Measurements from ENCODE around the gene FOXP1. TPM values are rescaled to one million over a fixed set of nuclear protein-coding genes. Genes with fewer than 3 reads are reported as not detected.

FOXP1 gene
- total RNA-seq, 1 experiment from 2014 or later = 24.8 TPM

DNA sequence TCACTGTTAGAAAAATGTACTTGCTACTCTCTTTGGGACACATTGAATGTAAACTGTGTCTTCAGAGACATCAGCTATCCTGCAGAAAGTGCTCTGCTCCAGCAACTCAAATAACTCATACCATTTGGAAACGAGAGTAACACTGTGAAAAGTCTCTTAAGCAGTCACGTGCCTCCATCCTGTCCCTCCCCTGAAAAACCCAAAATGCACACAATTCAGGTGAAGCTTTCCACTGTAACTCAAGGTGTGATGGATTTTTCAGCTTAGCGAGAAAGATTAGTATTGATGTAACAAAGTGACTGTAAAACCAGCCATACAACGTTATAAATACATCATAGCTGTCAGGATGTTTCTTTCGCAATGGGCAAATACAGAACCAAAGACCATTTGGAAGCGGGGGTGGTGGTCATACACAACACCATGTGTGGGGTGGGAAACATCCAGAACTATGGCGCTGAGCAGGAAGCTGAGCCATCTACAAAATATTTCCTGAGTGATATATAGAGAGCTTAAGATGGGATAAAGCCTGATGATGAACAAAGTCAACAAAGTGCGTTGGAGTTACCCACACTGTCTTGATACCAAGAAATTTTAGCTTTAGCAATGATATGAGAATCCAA, 332.3 kb downstream of the FOXP1 start:
- H3K4me1 ChIP-seq = 0 out of 2 replicates have a peak, but pooled peaks cover 3% of the 10 kb centered on the region
- no peak for DNase-seq
- no peaks in the 10 kb centered on the region for H3K27me3 ChIP-seq
- H3K36me3 ChIP-seq = no peaks in the 10 kb centered on the region
- no peaks in the 10 kb centered on the region for H3K9me3 ChIP-seq (replicated peaks)
- no peak overlapping the region for H3K27ac ChIP-seq
- no peak overlapping the region for H3K4me3 ChIP-seq

GRCh38 chr3:71250026-71250425, 333.5 kb downstream of the FOXP1 start:
- H3K36me3 ChIP-seq = no peaks in the 10 kb centered on the region
- no peaks in the 10 kb centered on the region for H3K27me3 ChIP-seq
- H3K9me3 ChIP-seq (replicated peaks) = no peaks in the 10 kb centered on the region
- H3K27ac ChIP-seq = no peak overlapping the region
- 0 out of 2 replicates have a peak, but pooled peaks cover 3% of the 10 kb centered on the region for H3K4me1 ChIP-seq
- H3K4me3 ChIP-seq = no peak overlapping the region
- no peak for DNase-seq

DNA sequence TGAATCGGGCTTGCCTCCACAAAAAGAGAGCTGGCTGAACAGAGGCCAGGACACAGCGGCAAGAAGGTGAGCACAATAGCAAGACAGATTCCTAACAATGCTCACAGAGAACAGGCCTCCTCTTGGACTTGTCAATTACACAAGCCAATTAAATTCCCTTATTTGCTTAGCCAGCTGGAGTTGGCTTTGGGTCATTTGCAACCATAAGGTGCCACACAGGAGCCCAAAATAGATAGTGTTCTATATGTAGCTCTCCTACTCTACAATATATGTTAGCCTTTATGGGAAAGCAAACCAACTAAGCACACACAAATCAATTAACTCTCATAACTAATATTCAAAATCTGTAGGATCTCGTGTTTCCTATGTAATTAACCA, 335.6 kb downstream of the FOXP1 start:
- H3K27ac ChIP-seq = no peak overlapping the region
- no peak for DNase-seq
- H3K9me3 ChIP-seq (replicated peaks) = no peaks in the 10 kb centered on the region
- no peaks in the 10 kb centered on the region for H3K36me3 ChIP-seq
- H3K4me3 ChIP-seq = no peak overlapping the region; the same call in 1 of the 2 replicates
- H3K4me1 ChIP-seq = 0 out of 2 replicates have a peak, but pooled peaks cover 3% of the 10 kb centered on the region
- no peaks in the 10 kb centered on the region for H3K27me3 ChIP-seq

DNA sequence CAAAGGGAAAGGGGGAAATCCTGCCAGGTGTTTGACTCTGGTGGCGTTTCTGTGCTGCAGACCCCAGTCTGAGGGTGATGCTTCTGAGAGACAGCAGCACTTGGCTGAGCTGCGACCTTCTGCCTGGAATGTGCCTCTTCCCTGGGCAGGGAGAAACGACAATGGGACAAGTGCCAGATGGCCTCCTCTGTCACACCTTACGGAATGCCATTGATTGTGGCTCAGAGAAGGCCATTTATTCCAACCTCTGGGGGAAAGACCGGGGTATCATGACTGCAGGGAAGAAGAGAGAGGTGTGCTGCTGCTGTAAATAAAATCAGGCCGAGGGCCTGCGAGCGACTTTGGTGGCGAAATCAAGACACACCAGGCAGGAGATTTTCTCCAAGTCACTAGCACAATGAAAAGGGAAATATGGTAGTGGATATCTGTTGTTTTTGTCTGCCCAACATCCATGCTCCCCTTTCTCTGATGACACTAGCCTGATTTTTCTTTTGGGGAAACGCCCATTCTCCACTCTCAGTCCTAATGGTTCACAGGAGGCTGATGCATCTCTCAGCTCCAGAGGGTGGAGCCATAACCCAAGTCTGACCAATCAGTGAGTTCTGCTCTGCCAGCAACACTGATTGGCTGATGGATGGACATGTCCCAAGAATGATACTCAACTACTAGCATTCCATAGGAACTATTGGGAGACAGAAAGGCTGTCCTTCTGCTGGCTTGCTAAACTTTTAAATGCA, 336.1 kb downstream of the FOXP1 start:
- Histone ChIP-seq H3K4me3 (peak overlapping the region; percentile 52), H3K9me3 (replicated peaks) (no peaks in the 10 kb centered on the region), H3K27me3 (no peaks in the 10 kb centered on the region), H3K27ac (no peak overlapping the region), H3K4me1 (0 out of 2 replicates have a peak, but pooled peaks cover 3% of the 10 kb centered on the region), H3K36me3 (no peaks in the 10 kb centered on the region)
- DNase-seq = peak; percentile 75 to 87

- H3K4me3 ChIP-seq = peak overlapping the region; percentile 52
- no peaks in the 10 kb centered on the region for H3K9me3 ChIP-seq (replicated peaks)
- H3K4me1 ChIP-seq = 0 out of 2 replicates have a peak, but pooled peaks cover 3% of the 10 kb centered on the region
- peak overlapping the region; percentile 4; the same call in 1 of the 2 replicates for H3K27ac ChIP-seq
- no peaks in the 10 kb centered on the region for H3K36me3 ChIP-seq
- no peaks in the 10 kb centered on the region for H3K27me3 ChIP-seq
- DNase-seq = peak in 1 of 2 experiments; percentile 45
Measured at GRCh38 chr3:71245971-71246880, 337.3 kb downstream of the FOXP1 start.

- Histone ChIP-seq H3K36me3 (no peaks in the 10 kb centered on the region), H3K9me3 (replicated peaks) (no peaks in the 10 kb centered on the region), H3K27ac (no peak overlapping the region), H3K4me3 (peak overlapping the region; percentile 25; the same call in 1 of the 2 replicates), H3K4me1 (0 out of 2 replicates have a peak, but pooled peaks cover 3% of the 10 kb centered on the region), H3K27me3 (no peaks in the 10 kb centered on the region)
- DNase-seq = peak in 1 of 2 experiments; percentile 17
Measured at GRCh38 chr3:71244826-71245488, 338.6 kb downstream of the FOXP1 start.

DNA sequence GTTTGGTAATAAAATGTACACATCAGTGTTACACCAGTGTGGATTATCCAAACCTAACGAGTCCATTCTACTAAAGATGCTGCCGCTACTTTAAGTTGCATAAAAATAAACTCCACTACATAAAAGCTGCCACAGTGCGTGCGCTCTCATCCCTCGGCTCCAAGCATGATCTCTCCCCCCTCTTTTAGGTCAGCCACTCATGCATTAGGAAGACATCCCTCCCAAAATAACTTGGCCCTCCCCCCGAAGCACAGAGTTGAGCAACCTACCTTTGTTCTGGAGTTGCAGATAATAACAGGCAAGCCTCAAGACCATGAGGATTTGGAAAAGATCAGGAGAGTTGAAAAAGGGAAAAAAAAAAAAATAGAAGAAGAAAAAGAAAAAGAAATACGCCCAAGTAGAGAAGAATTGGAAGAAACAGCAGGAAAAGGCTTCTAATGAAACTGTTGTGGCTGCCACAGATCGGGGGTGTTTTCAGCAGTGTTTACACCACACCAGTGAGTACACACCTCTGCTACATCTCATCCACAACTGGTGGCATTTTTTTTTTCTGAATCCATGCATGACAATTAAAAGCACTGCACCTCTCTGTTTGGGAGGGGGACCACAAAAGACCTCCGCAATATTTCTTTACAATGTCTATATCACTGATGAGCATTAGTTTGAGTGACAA, 339.2 kb downstream of the FOXP1 start:
- H3K4me1 ChIP-seq = 0 out of 2 replicates have a peak, but pooled peaks cover 3% of the 10 kb centered on the region
- no peak overlapping the region for H3K4me3 ChIP-seq
- no peak for DNase-seq
- no peak overlapping the region for H3K27ac ChIP-seq
- no peaks in the 10 kb centered on the region for H3K9me3 ChIP-seq (replicated peaks)
- no peaks in the 10 kb centered on the region for H3K27me3 ChIP-seq
- no peaks in the 10 kb centered on the region for H3K36me3 ChIP-seq

DNA sequence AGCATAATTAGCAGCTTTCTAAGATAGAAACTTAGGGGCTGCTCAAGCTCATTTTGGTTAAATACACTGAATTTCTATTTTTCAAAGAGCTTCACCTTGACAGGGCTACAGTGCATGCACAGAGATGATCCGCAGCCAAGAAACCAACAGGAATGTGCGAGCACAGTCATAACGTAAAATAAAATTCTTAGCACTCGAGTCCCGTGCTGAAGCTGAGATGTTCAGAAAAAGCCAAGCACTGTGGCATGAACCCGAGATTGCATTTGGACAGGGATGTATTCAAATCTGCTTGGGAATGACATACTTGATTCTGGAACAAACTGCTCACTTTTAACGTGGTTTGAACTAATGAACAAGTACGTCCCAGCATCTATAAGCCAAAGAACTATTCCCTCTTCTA, 340.3 kb downstream of the FOXP1 start:
- no peak overlapping the region for H3K4me3 ChIP-seq
- no peaks in the 10 kb centered on the region for H3K36me3 ChIP-seq
- H3K9me3 ChIP-seq (replicated peaks) = no peaks in the 10 kb centered on the region
- no peaks in the 10 kb centered on the region for H3K27me3 ChIP-seq
- DNase-seq = no peak
- no peak overlapping the region for H3K27ac ChIP-seq
- H3K4me1 ChIP-seq = 0 out of 2 replicates have a peak, but pooled peaks cover 3% of the 10 kb centered on the region

DNA sequence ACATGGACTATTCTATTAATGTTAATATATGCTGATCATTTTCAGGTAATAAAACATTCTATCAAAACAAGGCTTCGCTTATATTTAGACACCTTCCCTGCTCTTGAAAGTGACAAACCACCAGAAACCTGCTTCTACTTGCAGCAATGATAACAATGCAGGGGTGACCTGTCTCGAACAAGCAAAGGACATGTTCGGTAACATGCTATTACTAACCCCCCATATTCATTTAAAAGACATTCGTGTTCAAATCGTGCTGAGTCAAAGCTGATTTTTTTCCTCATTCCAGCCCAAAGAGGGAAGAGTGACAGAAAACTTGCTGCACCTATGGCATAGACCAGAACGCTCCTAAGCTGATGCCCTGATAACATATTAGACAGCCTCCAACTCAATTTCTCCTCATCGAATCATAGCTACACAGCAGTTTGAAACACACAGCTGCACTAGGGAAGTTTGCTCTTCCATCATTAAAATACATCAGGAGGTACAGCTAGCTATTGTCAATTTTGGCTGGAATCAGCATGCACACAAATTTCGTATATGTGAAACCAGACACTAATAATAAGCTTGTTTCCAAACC, 341.5 kb downstream of the FOXP1 start:
- no peaks in the 10 kb centered on the region for H3K36me3 ChIP-seq
- no peak for DNase-seq
- no peak overlapping the region for H3K4me3 ChIP-seq
- no peaks in the 10 kb centered on the region for H3K27me3 ChIP-seq
- no peak overlapping the region for H3K27ac ChIP-seq
- H3K4me1 ChIP-seq = no peaks in the 10 kb centered on the region
- no peaks in the 10 kb centered on the region for H3K9me3 ChIP-seq (replicated peaks)

- DNase-seq = peak in 1 of 2 experiments; percentile 45
- Histone ChIP-seq H3K4me1 (no peaks in the 10 kb centered on the region), H3K4me3 (no peak overlapping the region; the same call in 1 of the 2 replicates), H3K27ac (no peak overlapping the region), H3K27me3 (no peaks in the 10 kb centered on the region), H3K9me3 (replicated peaks) (no peaks in the 10 kb centered on the region), H3K36me3 (no peaks in the 10 kb centered on the region)
Measured at GRCh38 chr3:71241246-71241901, 342.2 kb downstream of the FOXP1 start.

DNA sequence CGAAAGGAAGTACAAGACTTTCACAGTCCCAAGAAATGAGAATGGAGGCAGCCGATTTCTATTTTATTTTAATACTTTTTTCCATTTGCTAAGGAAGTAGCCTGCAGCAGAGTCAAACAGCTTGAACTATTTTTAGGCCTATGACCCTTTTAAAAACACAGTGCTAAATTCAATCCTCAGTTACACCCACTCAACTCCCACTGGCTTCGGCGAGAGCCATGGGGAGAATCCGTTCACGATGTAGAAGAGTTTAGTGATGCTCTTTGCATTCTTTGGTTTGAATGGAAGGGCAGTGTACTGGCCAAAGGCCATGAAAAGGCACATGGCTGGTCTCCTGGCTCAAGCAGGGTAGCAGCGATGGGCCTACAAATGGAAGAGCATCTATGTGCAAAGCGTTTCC, 343.5 kb downstream of the FOXP1 start:
- Histone ChIP-seq H3K27me3 (no peaks in the 10 kb centered on the region), H3K4me1 (no peaks in the 10 kb centered on the region), H3K4me3 (no peak overlapping the region), H3K27ac (no peak overlapping the region), H3K9me3 (replicated peaks) (no peaks in the 10 kb centered on the region), H3K36me3 (no peaks in the 10 kb centered on the region)
- no peak for DNase-seq

GRCh38 chr3:71238355-71238757, 345.2 kb downstream of the FOXP1 start:
- Histone ChIP-seq H3K27ac (no peak overlapping the region), H3K9me3 (replicated peaks) (no peaks in the 10 kb centered on the region), H3K36me3 (no peaks in the 10 kb centered on the region), H3K27me3 (no peaks in the 10 kb centered on the region), H3K4me3 (no peak overlapping the region), H3K4me1 (no peaks in the 10 kb centered on the region)
- peak in 1 of 2 experiments; percentile 15 for DNase-seq

DNA sequence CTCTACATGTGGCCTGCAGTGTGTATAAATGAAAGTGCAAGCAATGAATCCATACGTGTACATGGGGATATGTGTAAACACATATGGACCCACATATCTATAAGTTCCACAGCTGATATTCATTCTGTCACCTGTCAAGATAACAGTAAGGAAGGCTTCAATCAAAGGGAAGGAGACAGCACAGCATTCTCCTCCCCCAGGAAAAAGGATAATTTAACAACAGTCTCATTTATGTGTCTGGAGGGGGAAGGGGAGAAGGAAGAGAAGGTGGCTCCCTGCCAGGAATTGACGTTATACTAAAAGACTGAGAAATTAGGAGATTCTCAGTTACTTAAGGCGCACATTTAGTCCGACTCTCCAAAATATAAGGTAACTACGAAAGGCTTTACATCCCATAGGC, 345.9 kb downstream of the FOXP1 start:
- H3K9me3 ChIP-seq (replicated peaks) = no peaks in the 10 kb centered on the region
- no peaks in the 10 kb centered on the region for H3K36me3 ChIP-seq
- H3K27ac ChIP-seq = no peak overlapping the region
- no peak for DNase-seq
- H3K27me3 ChIP-seq = no peaks in the 10 kb centered on the region
- H3K4me3 ChIP-seq = no peak overlapping the region
- no peaks in the 10 kb centered on the region for H3K4me1 ChIP-seq
